Heart right ventricle (tissue), 16 donors: ENCODE results near the gene GPR158. TPM values are rescaled to one million over a fixed set of nuclear protein-coding genes. Genes with fewer than 3 reads are reported as not detected.

Source experiments
- ATAC-seq, 8 donors: fragments of 200-7000 bp; cut with Tn5 transposase; one replicate each; pipeline ENCODE4 v1.9.1; 2020; ENCODE audit warnings: mild to moderate bottlenecking in 8 of 8, moderate library complexity in 8 of 8, moderate number of reproducible peaks in 1 of 8
- DNase-seq, 2 donors: peaks; one replicate each; pipeline ENCODE4 v3.0.0-alpha.2; 2020
- H3K27ac ChIP-seq, 10 donors: fragments of 200-600 bp; sonication (generic) in 2 of 10; one replicate each; pipeline versions ENCODE4 v1.5.0 to v1.8.0; 2020 to 2022; ENCODE audit warnings: mild to moderate bottlenecking in 3 of 10
- H3K27me3 ChIP-seq, 7 donors: fragments of 200-600 bp; one replicate each; pipeline ENCODE4 v1.8.0; 2021 to 2022; ENCODE audit warnings: mild to moderate bottlenecking in 2 of 7
- H3K36me3 ChIP-seq, 9 donors: fragments of 200-600 bp; sonication (generic) in 1 of 9; one replicate each; pipeline versions ENCODE4 v1.5.0 to v1.8.0; 2020 to 2022; ENCODE audit warnings: mild to moderate bottlenecking in 2 of 9
- H3K4me1 ChIP-seq, 9 donors: fragments of 200-600 bp; sonication (generic) in 1 of 9; one replicate each; pipeline versions ENCODE4 v1.5.0 to v1.8.0; 2020 to 2022; ENCODE audit warnings: mild to moderate bottlenecking in 4 of 9
- H3K4me3 ChIP-seq, 10 donors: fragments of 200-600 bp; sonication (generic) in 2 of 10; one replicate each; pipeline versions ENCODE4 v1.5.0 to v1.8.0; 2020 to 2022; ENCODE audit warnings: mild to moderate bottlenecking in 7 of 10, moderate library complexity in 2 of 10
- H3K9me3 ChIP-seq, 11 donors: fragments of 200-600 bp in 10 of 11; sonication (generic) in 2 of 11; one replicate each; pipeline versions ENCODE4 v1.5.0 to v1.8.0; 2013 to 2022; ENCODE audit warnings: mild to moderate bottlenecking in 2 of 11, control low read depth in 1 of 11, moderate library complexity in 1 of 11
- WGBS, 2 donors: extraction: QIAGEN DNeasy Blood & Tissue Kit; methylation state at CpG; one replicate each; pipeline ENCODE4 v1.1.7; 2013; ENCODE audit warnings: inconsistent platforms in 1 of 2; 5-methylcytosine and 5-hydroxymethylcytosine counted together
- intact Hi-C, 10 donors: fragments of 100-400 bp; cut with DNase I; formaldehyde crosslinking; loops; one replicate each; pipeline versions ENCODE4 v1.11.1 to v1.14.2; 2022
- polyA plus RNA-seq, 2 donors: library from polyadenylated mRNA; stranded (reverse); fragments of 200-250 nt; gene quantifications; one replicate each; pipeline ENCODE4 v1.2.3, GENCODE V29; 2013
- total RNA-seq, 10 donors: library from RNA; stranded (reverse); fragmentation: NEBNext Ultra II Directional in 3 of 10; extraction: Animal tissue kit (Norgen Biotek cat#: 25700) in 3 of 10; gene quantifications; one replicate each; pipeline versions ENCODE4 v1.2.1 to v1.2.4, GENCODE V29; 2021 to 2023
- TF ChIP-seq, protein P1 (sequence below), 9 donors: fragments of 200-600 bp; sonication (generic) in 2 of 9; IDR thresholded peaks; one replicate each; pipeline versions ENCODE4 v1.5.0 to v1.8.0; 2021 to 2022; ENCODE audit warnings: antibody characterized with exemption in 9 of 9, mild to moderate bottlenecking in 5 of 9, moderate library complexity in 1 of 9
- donor health status: Arrhythmogenic right ventricular cardiomyopathy.
- donor health status: ischemic (EF 13 %, LVEDD 7.1; RV severe dilation, severe dysfunction).
- donor health status: healthy with polysubstance abuse.
- donor health status: DM: no; HTN: yes; CAD: no.
- donor health status: DM: no; HTN: no; CAD: no.
- donor health status: ischemic (EF 25% LVEDD 6.9; RV normal size, moderate dysfunction).
- donor health status: ischemic (EF 25% LVEDD 5.7; RV mildly dilated, moderate dysfunction).
- donor health status: healthy.
- donor health status: DM: yes; HTN: yes; CAD: no.
- donor health status: Ischemic cardiomyopathy.
- donor health status: ischemic (EF 35%, LVEDD 5.7; RV mildly dilated, moderate dysfunction).
- donor health status: nonischemic (EF 11% LVEDD 7.7; RV severe dilation, severe dysfunction).
- donor health status: DM: yes; HTN: yes; CAD: no.
- donor health status: PGD.
- donor health status: ischemic (EF 29% LVEDD 5.4; RV normal size, mild dysfunction).
- donor health status: nonischemic (EF 23%, LVEDD 6.1; RV moderate dilation, normal function).

The GPR158 gene
- total and polyA plus RNA-seq, 12 donors, result under 0.01 to 0.04 TPM; not detected in 10

DNA sequence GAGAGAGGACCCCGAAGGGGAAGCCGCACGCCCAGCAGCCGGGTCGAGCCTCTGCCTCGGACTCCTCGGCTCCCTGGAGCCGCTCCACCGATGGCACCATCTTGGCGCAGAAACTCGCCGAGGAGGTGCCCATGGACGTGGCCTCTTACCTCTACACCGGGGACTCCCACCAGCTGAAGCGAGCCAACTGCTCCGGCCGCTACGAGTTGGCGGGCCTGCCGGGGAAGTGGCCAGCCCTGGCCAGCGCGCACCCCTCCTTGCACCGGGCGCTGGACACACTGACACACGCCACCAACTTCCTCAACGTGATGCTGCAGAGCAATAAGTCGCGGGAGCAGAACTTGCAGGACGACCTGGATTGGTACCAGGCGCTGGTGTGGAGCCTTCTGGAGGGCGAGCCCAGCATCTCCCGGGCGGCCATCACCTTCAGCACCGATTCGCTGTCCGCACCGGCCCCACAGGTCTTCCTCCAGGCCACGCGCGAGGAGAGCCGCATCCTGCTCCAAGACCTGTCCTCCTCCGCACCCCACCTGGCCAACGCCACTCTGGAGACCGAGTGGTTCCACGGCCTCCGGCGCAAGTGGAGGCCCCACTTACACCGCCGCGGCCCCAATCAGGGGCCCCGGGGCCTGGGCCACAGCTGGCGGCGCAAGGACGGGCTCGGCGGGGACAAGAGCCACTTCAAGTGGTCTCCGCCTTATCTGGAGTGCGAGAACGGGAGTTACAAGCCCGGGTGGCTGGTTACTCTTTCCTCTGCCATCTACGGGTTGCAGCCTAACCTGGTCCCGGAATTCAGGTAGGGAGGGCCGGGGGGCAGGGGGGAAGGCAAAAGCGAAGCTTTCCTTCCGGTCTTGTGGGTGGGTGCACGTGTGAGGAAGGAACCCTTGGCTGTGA is 973 bp downstream of the GPR158 start:
- H3K27ac ChIP-seq, result no peak overlapping the region
- intact Hi-C loops, result no loop called here
- peak in 4 of 8 donors; percentile 42 to 55 (median 50) for ATAC-seq
- DNase-seq, result peak in 1 of 2 donors; percentile 12
- peaks cover 0 to 3% (median 0%) of the 10 kb centered on the region in 11 donors for H3K9me3 ChIP-seq
- H3K27me3 ChIP-seq, result peaks cover 7 to 95% (median 64%) of the 10 kb centered on the region in 7 donors
- H3K4me1 ChIP-seq, result peaks cover 3 to 24% (median 18%) of the 10 kb centered on the region in 9 donors
- 1 to 2% methylated on average over 66 of the region's 66 CpGs for WGBS, 2 donors
- peak overlapping the region in 3 of 10 donors; percentile 41 to 53 (median 49) for H3K4me3 ChIP-seq
- TF ChIP-seq, protein P1, sequence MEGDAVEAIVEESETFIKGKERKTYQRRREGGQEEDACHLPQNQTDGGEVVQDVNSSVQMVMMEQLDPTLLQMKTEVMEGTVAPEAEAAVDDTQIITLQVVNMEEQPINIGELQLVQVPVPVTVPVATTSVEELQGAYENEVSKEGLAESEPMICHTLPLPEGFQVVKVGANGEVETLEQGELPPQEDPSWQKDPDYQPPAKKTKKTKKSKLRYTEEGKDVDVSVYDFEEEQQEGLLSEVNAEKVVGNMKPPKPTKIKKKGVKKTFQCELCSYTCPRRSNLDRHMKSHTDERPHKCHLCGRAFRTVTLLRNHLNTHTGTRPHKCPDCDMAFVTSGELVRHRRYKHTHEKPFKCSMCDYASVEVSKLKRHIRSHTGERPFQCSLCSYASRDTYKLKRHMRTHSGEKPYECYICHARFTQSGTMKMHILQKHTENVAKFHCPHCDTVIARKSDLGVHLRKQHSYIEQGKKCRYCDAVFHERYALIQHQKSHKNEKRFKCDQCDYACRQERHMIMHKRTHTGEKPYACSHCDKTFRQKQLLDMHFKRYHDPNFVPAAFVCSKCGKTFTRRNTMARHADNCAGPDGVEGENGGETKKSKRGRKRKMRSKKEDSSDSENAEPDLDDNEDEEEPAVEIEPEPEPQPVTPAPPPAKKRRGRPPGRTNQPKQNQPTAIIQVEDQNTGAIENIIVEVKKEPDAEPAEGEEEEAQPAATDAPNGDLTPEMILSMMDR (IDR thresholded peaks at IDR 0.05), result no peak
- H3K36me3 ChIP-seq, result no peaks in the 10 kb centered on the region

DNA sequence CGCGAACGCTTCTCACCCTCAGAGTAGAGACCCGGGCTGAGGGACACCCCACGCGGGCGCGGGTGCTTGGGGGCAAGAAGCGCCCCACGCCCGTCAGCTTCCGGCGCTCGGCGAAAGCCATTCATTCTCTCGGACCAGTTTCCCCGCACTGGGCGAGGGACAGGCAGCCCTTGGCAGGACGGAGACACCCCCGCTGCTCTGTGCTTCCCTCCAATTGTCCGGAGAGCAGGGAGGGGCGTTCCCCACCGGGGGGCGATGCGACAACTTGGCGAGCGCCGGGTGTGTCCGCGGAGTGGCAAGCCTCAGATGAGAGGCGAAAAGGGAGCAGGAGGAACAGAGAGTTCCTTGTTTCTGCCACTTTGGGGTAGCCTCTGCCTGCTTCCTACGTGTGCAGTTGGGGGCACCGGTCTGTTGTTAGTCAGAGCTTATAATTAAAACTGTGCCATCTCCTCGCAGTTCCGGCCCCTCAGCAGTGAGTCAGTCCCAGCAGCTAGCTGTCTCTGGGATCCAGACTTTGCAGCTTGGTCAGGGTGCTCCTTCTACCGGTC is 1.7 kb downstream of the GPR158 start:
- intact Hi-C loops, result no loop called here
- DNase-seq (no peak), ATAC-seq (no peak)
- Histone ChIP-seq H3K27me3 (peaks cover 7 to 88% (median 64%) of the 10 kb centered on the region in 7 donors), H3K27ac (no peak overlapping the region), H3K9me3 (peaks cover 0 to 3% (median 0%) of the 10 kb centered on the region in 11 donors), H3K4me1 (peaks cover 3 to 24% (median 18%) of the 10 kb centered on the region in 9 donors), H3K4me3 (peak overlapping the region in 1 of 10 donors; percentile 2), H3K36me3 (no peaks in the 10 kb centered on the region)
- WGBS, 2 donors, result 1 to 2% methylated on average over 36 of the region's 36 CpGs
- TF ChIP-seq, protein P1 (IDR thresholded peaks at IDR 0.05), result no peak

DNA sequence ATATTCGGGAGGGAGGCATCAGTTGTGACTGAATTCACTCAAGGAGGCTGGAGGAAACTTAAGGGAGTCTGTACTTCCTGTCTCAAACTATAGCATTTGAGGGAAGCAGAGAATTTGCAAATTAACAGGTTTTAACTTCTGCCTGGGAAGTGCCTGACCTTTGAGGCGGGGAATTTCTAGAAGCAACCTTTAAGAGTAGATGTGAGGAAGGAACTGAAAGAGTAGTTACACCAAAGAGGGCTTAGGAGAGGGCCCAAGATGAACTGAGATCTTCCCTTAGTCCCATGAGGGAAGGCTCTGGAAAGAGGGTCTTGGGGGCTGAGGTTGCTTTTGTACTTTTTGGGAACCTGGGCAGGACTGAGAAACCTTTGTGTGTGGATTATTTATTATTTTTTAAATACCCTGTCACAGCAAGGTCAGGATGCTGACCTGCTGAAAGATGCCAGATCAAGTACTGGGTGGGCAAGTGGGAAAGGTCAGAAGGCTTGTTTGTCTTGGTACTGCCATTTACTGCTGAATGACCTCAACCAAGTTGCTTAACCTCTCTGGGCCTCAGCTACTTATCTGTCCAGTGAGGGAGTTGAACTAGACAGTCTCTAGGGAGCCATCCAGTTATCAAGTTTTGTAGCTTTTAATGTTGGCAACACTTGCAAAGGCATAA is 2.4 kb downstream of the GPR158 start:
- intact Hi-C loops, result no loop called here
- peaks cover 0 to 3% (median 0%) of the 10 kb centered on the region in 11 donors for H3K9me3 ChIP-seq
- WGBS, 2 donors, result 35 to 40% methylated on average over 2 of the region's 2 CpGs
- no peak for ATAC-seq
- peaks cover 3 to 24% (median 18%) of the 10 kb centered on the region in 9 donors for H3K4me1 ChIP-seq
- no peaks in the 10 kb centered on the region for H3K36me3 ChIP-seq
- TF ChIP-seq, protein P1 (IDR thresholded peaks at IDR 0.05), result no peak
- H3K27me3 ChIP-seq, result peaks cover 7 to 81% (median 64%) of the 10 kb centered on the region in 7 donors
- H3K4me3 ChIP-seq, result no peak overlapping the region
- no peak overlapping the region for H3K27ac ChIP-seq
- no peak for DNase-seq

DNA sequence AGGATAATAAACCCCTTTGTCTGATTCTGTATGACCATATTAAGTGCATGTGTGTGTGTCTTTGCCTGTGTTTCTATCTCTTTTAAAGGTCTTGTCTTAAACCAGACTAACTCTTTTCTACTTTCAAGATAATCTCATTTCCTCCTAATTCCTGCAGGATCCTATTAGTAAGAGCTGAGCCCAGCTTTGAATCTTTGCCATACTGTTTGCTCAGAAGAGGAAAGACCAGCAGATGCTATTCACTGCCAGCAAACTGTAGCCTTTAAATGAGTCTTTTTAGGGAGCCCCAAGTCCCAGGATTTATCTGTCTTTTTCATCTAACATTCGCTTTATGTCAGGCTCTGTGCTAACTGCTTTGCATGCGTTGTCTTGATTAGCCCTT is 2.9 kb downstream of the GPR158 start:
- DNase-seq (no peak), ATAC-seq (no peak)
- H3K4me1 ChIP-seq, result peaks cover 3 to 24% (median 18%) of the 10 kb centered on the region in 9 donors
- WGBS, 2 donors, result 54 to 66% methylated on average over 2 of the region's 2 CpGs
- H3K9me3 ChIP-seq, result peaks cover 0 to 3% (median 0%) of the 10 kb centered on the region in 11 donors
- H3K4me3 ChIP-seq, result no peak overlapping the region
- H3K36me3 ChIP-seq, result no peaks in the 10 kb centered on the region
- H3K27ac ChIP-seq, result no peak overlapping the region
- H3K27me3 ChIP-seq, result peaks cover 7 to 77% (median 61%) of the 10 kb centered on the region in 7 donors
- TF ChIP-seq, protein P1 (IDR thresholded peaks at IDR 0.05), result no peak
- intact Hi-C loops, result no loop called here
